Erythroblast (primary cell): Measurements from ENCODE around the gene LTBP3.

ENCODE experiments used
- DNase-seq, 2 experiments: peaks; one replicate each; lab custom pipeline; 2025; lab: John Stamatoyannopoulos, UW
- GATA1 ChIP-seq: IDR thresholded peaks from 2 replicates; pipeline ENCODE4 v1.6.1; 2011; ENCODE audit warnings: low read depth, mild to moderate bottlenecking, control low read depth, low read length, moderate library complexity
- POLR2A ChIP-seq: IDR thresholded peaks from 2 replicates; pipeline ENCODE4 v1.6.1; 2011; ENCODE audit warnings: mild to moderate bottlenecking, low read length

LTBP3 gene

DNA sequence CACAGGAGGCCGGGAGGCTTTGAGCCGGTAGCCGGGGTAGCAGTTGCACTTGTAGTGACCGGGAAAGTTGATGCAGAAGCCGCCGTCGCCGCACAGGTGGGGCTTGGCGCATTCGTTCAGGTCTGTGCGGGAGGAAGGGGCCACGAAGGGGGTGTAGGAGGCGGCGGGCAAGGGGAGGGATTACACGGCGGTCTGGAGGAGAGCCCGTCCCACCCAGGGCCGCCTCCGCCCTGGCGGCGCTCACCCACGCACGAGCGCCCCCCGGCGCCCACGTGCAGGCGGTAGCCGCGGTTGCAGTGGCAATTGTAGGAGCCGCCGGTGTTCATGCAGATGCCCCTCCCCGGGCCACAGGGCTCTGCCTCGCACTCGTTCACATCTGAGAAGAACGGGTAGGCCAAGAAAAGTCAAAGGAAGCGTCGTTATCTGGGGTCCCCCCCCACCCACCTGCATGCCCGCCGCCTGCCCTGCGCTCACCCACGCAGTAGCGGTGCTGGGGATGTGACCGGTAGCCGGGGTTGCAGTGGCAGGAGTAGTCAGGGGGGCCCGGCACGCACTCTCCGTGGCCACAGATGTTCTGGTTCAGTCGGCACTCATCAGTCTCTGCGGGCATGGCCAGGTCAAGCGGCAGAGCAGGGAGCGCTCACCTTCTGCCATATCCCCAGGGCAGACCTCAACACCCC lies 10.6 kb downstream of the LTBP3 start:
- TF ChIP-seq POLR2A (no peak), GATA1 (no peak)
- no peak for DNase-seq

GRCh38 chr11:65546217-65546958 lies 11.8 kb downstream of the LTBP3 start:
- peak; percentile 92 to 97 for DNase-seq

GRCh38 chr11:65545853-65546216 lies 12.3 kb downstream of the LTBP3 start:
- no peak for TF ChIP-seq GATA1
- TF ChIP-seq POLR2A = no peak
- no peak for DNase-seq

More at GRCh38 chr11:65546217-65546958, 11.8 kb downstream of the LTBP3 start:
- TF ChIP-seq POLR2A = no peak
- no peak for TF ChIP-seq GATA1

- TF ChIP-seq POLR2A (no peak), GATA1 (no peak)
- no peak for DNase-seq
These were observed 15.3 kb downstream of the LTBP3 start for GRCh38 chr11:65542738-65543390.

DNA sequence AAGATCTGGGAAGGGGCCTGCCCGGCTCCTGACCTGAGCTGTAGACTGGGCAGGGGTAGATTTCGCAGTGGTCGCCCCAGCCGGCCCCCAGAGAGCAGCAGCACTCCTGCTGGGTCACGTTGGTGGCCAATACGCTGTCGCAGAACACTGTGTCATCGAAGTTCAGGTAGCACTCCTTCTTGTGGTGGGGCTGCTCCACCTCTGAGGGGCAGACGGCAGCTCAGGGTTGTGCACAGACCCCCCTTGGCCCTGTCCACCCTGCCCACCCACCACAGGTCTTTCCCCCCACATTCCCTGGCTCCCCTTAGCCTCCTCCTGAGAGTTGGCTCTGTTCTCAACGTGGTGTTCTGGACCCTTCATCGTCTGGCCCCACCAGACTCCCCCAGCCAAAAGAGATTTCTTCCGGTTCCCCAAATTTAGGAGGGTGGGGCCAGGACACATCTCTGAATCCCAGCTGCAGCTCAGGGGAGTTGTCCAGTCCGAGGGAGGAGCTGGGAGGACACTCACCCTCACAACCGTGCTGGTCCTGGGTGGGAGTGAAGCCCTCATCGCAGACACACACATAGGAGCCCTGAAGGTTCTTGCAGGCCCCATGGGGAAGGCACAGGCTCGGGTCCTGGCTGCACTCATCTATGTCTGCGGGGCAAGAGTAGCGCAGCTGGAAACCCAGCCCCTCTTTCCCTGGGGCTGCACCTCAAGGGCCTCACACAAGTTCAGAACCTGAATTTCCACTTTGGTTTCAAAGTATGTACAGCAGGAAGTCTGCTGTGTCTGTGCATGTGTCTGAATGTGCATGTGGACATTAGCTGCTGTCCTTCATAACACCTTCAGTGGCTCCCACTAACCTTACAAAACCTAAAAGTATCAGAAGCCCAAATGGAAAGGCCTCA lies 16.8 kb downstream of the LTBP3 start:
- TF ChIP-seq POLR2A (no peak), GATA1 (no peak)
- no peak for DNase-seq

GRCh38 chr11:65540290-65541092 lies 17.7 kb downstream of the LTBP3 start:
- DNase-seq = peak; percentile 92 to 96
- TF ChIP-seq POLR2A (peak; percentile 12), GATA1 (no peak)

DNA sequence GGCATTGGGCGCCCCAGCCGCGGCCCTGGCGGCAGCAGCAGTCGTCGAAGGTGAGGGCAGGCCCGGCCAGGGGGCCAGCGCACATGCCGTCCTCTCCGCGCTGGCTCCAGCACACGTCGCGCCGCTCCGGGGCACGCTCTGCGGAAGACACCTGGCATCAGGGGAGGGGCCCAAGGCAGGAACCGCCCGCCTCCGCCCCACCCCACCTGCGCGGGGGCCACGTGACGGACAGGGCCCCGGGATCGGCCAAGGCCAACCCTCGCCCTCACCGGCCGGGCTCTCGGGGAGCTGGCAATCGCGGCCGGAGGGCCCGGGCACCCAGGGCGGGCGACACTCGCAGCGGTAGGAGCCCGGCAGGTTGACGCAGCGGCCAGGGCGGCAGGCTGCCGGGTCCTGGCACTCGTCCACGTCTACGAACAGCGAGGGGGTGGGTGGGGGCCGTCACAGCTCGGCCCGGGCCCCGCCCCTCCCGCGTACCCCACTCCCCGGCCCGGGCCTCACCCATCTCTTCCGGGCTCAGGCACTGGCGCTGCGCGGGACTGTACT lies 18.3 kb downstream of the LTBP3 start:
- no peak for DNase-seq

GRCh38 chr11:65538915-65539743 lies 19.0 kb downstream of the LTBP3 start:
- no peak for DNase-seq
- no peak for TF ChIP-seq GATA1
- no peak for TF ChIP-seq POLR2A

More for the DNA sequence above, 18.3 kb downstream of the LTBP3 start:
- TF ChIP-seq POLR2A (no peak), GATA1 (no peak)

DNA sequence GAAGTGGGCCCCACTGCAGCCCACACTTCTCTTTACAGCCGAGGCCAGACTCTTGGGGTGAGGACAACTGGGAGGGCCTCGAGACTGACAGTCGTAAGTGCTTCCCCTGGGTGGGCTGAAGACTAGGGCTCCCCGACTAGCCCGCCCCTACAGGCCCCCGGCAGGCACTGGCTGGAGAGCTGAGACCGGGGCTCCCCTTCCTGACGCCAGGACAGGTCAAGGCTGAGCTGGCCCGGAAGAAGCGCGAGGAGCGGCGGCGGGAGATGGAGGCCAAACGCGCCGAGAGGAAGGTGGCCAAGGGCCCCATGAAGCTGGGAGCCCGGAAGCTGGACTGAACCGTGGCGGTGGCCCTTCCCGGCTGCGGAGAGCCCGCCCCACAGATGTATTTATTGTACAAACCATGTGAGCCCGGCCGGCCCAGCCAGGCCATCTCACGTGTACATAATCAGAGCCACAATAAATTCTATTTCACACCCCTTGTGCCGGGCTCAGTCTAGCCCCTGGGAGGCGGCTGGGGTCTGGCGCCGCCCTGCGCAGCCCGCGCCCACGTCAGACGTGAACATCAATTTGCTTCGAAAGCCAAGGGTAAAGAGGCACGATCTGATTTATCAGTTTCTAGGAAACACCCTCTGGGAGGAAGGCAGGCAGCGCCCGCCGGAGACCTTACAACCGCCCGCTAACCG lies 19.8 kb downstream of the LTBP3 start:
- TF ChIP-seq POLR2A (no peak), GATA1 (no peak)
- DNase-seq = no peak

- TF ChIP-seq GATA1 (no peak), POLR2A (no peak)
- no peak for DNase-seq
These were observed 20.4 kb downstream of the LTBP3 start for GRCh38 chr11:65537620-65538231.

DNA sequence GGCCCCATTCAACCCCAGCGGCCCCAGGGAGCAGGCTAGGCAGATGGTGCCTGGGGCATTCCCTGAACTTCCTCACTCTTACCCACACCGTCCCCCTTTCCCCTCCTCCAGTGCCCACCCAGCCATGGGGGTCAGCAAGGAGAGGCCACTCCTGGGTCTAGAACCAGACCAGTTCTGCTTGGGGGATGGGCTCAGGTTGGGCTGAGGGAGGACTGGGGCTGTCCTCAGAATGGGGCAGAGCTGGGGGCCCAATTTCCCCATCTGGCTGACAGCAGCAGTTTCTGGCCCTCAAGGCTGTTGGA lies 20.9 kb downstream of the LTBP3 start:
- TF ChIP-seq GATA1 (no peak), POLR2A (no peak)
- no peak for DNase-seq
